ENCODE results near the gene HTRA3.

Gene HTRA3

DNA sequence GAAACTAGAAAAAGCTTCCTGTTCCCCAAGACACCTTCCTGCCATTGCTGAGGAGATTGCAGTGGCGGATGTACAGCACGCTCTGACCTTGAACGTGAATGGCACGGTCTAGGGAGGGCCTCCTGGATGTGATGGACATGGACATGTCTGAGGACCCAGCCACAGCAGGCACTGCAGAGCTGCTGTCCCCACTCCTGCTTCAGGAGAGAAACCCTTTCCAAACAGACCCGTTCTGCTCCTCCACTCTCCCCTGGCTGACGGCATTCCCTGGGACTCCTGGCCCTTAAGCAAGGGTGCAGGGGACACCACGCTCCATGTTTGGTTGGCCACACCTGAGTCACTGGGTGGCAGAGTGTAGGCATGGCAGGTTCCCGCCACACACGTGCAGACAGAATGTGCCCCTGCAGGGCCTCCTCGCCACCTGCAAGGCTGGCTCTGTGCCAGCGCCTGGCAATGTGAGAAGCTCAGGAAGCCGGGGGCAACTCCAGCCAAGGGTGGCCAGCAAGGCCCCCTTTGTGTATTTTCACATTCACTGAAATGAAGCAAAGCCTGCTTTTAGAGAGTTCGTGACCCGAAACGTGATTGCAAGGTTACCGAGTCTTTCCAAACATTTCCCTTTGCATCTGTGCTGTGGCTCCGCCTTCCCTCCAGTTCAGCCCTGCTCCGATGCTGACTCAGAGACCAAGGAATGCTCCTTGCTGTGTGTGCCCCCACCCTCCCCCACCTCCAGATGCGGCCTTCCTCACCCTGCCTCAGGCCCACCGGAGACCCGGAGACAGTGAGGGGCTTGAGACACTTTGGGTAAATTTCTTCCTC is 46.1 kb downstream of the HTRA3 start:
- no peak for DNase-seq

GRCh38 chr4:8316251-8316771 is 46.8 kb downstream of the HTRA3 start:
- no peak for DNase-seq

DNA sequence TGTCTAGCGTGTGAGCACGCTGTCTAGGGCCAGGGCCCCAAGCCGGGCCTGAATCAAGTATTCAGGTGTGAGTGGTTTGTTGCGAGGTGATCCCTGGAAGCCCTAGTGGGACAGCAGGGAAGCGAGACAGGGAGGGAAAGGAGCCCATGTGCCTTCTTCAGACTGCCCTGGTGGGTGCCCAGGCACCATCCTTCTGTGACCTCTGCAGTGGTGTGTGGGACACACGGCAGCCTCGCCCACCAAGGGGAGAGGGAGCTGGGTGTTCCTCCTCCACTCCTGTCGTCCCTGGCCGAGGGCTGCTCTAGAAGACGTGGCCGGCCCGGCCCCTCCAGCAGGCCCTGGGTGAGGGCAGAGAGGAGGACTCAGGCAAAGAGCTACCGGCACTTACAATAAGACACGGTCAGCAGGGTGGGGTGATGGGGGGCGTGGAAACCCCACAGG is 47.4 kb downstream of the HTRA3 start:
- no peak for DNase-seq

DNA sequence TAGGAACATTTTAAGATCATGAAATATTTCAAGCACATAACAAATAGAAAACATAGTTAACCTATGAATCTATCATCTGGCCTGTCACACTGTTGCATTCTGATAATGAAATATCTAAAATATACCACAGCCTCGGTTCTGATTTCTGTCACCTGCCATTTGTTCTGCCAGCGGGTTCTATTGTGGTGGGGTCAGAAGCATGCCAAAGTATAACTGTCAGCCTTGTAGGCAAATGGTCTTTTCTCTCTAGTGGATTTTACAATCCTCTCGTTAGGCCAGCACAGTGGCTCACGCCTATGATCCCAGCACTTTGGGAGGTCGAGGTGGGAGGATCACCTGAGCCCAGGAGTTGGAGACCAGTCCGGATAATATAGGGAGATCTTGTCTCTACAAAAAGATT is 47.9 kb downstream of the HTRA3 start:
- no peak for DNase-seq

DNA sequence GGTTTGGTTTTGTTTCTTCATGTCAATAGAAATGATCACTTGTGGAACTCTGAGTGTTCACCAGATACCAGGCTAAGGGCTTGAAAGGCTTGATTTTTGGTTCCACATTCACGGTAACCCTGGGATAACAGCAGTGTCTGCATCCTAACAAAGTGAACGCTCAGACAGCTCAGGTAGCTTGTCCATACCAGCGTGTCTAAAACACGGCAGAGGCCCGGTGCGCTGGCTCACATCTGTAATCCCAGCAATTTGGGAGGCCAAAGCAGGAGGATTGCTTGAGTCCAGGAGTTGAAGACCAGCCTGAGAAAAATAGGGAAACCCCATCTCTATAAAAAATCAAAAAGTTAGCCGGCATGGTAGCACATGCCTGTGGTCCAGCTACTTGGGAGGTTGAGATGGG is 49.0 kb downstream of the HTRA3 start:
- DNase-seq: no peak

DNA sequence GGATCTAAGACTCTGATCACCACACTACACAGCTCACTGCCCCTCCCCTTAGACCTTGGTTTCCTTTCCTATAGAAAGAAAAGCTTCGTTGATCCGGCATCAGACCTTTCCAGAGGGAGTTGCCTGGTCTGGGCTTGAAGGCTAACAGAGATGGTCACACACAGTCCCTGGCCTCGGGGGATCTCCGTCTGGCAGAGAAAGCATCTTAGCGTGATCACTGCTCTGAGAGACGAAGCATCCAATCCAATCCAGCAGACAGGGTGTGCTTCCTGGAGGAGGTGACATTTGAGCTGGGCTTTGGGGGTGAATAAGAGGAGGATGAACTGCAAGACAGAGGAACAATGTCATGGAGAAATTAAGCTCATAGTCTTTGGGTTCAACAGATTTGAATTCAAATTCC is 49.5 kb downstream of the HTRA3 start:
- no peak for DNase-seq

DNA sequence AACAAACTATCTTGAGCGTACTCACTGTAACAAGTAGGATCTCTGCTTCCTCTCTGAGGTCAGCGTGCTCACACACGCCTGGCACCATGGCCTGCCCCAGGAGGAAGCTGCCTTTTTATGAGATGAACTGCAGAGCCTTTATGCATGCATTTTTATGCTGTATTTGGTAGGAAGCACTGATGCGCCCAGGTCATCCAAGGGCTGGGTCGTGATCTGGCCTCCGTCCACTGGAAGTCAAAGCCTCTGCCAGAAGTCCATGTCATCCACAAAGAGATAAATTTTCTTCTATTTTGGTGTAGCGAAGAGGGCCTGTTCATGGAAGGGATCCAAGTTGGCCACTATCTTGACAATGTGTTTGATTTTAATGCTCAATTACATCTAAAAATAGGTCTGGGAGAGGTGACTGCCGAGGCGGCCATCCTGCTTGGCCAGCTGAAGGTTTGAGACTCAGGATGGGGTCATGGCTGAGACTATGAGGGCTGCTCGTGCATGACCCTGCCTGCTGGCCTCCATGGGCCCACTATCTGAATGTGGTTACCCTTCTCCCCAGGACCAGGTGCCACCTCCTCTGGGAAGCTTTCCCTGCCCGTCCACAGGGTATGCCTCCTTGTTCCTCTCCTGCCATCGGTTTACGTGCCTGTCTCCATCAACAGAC is 50.3 kb downstream of the HTRA3 start:
- DNase-seq: peak; percentile 16

DNA sequence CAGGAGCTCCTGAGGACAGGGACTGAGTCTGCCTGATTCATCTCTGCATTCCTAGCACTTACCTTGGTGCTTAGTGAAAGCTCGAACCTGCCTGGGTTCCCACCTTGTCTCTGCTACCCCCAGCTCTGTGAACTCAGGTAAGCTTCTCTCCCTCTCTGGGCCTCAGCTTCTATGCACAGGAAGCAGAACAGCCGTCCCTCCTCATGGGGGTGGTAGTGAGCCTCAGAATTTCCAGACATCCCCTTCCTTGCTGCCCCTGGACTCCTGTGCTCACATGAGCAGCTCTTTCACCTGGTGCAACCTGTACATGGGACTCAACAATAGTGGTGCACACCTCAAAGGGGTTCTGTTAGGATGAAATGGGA is 50.8 kb downstream of the HTRA3 start:
- peak; percentile 19 for DNase-seq

- DNase-seq: no peak
Measured at GRCh38 chr4:8321220-8321619, 51.7 kb downstream of the HTRA3 start.

- no peak for DNase-seq
Measured at GRCh38 chr4:8321771-8322170, 52.2 kb downstream of the HTRA3 start.

DNA sequence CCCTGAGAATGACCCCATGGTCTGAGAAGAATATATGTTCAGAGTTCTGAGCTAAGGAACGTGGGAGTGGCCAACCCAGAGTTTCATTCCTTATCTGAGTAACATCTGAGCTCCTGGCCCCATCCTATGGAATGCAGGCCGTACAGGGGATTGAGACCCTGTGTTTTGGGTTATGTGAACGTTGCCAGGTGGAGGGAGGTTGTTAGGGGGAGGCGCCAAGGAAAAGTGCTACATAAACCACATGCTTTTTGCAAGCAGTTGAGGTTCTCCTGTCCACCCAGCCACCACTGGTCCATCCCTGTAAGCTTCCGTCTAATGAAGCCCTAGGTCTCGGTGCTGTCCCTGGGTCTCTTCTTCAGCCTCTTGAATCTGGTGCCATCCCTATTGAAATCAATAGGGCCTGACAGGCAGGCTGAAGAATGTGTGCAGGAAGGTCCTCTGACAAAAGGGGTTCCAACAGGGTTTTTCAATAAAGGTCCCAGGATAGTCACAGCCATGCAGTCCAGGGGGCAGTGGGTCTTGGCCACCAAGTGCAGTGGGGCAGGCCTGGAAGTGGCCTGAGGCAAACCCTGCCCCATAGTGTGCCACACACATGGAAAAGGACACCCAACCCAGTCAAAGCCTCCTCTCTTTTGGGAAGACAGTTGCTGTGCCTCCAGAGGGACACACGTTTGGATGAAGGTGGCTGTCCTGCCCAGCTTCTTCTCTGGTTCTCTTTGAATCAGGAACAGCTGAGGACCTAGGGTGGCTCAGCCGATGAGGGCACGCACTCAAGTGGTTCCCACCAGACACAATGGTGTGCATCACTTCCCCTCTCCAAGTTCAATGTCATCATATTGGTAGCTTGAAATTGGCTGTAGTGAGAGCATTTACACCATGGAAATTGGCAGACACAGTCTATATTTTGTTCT is 53.5 kb downstream of the HTRA3 start:
- no peak for DNase-seq

- no peak for DNase-seq
Measured at GRCh38 chr4:8323947-8324555, 54.5 kb downstream of the HTRA3 start.

- DNase-seq: no peak
Measured at GRCh38 chr4:8324640-8325239, 55.2 kb downstream of the HTRA3 start.

- no peak for DNase-seq
Measured at GRCh38 chr4:8325291-8325973, 55.9 kb downstream of the HTRA3 start.

DNA sequence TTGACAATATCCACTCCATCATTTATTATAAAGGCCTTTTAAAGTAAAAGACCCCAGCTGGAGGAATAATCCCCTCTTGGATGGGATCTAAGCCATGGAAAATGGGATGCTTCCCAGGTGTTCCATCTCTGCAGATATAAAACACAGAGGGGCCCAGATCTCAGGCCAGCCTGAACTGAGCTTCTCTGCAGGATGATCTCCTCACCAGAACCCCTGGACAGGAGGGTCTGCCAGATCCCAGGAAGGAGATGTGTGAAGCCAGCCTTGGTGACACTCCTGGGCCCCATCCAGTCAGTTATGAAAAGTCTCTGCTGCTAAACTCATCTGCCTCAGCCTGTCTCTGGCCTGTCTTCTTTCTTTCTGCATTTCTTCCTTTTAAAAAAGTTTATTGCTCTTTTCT is 56.7 kb downstream of the HTRA3 start:
- no peak for DNase-seq

- DNase-seq: no peak
Measured at GRCh38 chr4:8328456-8328855, 58.9 kb downstream of the HTRA3 start.

DNA sequence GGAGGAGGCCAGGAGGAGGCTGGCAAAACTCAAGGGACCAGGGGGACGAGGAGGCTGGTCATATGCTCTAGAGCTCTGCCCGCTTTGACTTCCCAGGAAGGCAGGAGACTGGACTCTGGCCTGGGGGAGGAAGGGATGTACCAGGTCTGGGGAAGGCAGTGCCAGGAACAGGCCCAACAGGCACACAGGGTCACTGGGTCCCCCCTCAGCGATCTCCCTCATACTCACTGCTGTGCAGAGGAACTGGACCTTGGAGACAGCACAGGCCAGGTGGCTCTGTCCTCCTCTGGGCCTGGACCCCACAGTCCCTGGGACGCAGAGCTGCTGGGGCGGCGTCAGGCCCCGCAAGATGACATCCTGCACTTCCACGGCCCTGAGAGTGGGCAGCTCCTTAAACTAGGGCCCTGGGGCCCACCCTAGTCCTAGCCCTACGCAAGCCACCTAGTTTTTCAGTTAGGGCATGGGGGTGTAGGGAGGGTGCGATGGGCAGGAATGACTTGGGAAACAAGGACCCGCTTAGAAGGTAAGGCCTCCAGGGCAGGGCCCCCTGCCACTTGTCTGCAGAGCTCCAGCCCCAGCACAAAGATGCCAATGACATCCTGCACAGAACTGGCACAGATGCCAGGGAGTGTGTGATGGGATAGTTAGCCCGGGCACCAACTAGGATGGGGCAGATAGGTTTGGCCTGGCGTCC is 59.5 kb downstream of the HTRA3 start:
- no peak for DNase-seq

DNA sequence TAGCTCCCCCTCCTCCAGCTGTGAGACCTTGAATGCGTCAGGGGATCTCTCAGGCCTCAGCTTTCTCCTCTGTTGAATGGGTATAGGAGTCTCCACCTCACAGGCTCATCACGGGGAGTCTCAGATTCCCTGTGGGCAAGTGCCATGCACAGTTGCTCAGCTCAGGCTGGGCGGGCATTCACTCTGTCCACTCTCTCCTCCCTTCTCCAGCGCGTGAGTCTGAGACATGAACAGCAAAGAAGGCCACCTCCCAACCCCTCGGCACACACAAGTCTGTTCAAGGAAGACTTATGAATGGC is 60.0 kb downstream of the HTRA3 start:
- no peak for DNase-seq

DNA sequence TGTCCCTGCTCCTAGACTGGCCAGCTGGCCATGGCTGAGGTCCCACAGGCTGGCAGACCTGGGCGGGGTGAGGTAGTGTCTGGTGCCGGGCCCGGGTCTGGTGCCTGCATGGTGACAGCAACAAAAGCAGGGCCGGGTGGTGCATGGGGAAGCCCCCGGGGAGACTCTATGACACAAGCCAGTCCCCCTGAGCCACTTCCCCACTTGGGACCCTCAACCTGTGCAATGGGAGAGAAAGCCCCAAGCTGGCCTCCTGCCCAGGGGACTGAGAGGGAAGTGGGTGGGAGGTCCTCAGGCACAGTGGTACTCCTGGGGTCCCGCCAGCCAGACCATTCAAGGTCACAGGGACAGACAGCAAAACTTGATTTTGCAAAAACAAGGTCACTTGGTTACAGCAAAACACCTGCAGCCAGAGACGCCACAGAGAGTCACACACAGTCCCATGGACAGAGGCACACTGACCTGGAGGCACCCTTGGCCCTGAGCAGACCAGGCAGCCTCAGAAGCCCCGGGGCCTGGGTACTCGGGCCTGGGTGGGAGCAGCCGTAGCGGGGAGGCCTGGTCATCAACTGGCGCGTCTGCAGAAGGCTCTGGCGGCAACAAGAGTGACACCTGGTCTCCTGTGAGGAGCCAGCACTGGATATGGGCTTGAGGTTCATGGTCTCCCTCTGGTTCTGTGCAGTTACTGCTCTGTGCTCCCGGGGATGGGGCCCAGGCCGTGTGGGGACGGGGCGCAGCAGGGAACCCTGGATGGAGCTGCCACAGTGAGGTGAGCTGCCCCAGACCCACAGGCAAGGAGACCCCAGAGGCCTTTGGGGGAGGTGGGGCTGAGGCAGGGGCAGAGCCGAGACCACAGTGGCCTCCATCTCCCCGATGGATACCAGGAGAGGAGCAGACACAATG is 60.6 kb downstream of the HTRA3 start:
- DNase-seq: no peak

All from hematopoietic multipotent progenitor cell treated with erythropoietin and hydrocortisone succinate and interleukin-3 and kit ligand, for 6 days (in vitro differentiated cells).